Measurements from ENCODE around the gene SEMA7A.

- TF ChIP-seq TAF1 (IDR thresholded peaks at IDR 0.05; ENCODE audit: low read depth, low read length) = no peak
- no peak for TF ChIP-seq POLR2AphosphoS5 (IDR thresholded peaks at IDR 0.05; ENCODE audit: low read depth, low read length)
- no peak for TF ChIP-seq POLR2A (IDR thresholded peaks at IDR 0.05; ENCODE audit: low read depth, low read length)
- TF ChIP-seq PAX5 (IDR thresholded peaks at IDR 0.05; ENCODE audit: insufficient read depth, low read length, severe bottlenecking) = no peak
Measured at GRCh38 chr15:74449643-74450205, 16.0 kb upstream of the SEMA7A start.
